ENCODE results near the gene FBXW8. TPM values are rescaled to one million over a fixed set of nuclear protein-coding genes. Genes with fewer than 3 reads are reported as not detected.

Gene FBXW8
- polyA plus RNA-seq, 1 donor (not counting 4 experiments of a cell fraction or from before 2014, with no cell fraction given): 5.0 TPM

GRCh38 chr12:117010693-117011451, 100.1 kb downstream of the FBXW8 start:
- Histone ChIP-seq H3K4me2 (ENCODE audit: control insufficient read depth, extremely low read depth, insufficient read depth, low read depth, low read length) (no peak overlapping the region), H3K79me2 (ENCODE audit: control insufficient read depth, insufficient read depth, low read length) (no peaks in the 10 kb centered on the region), H3K9me3 (ENCODE audit: control insufficient read depth, low read depth, low read length) (no peaks in the 10 kb centered on the region), H3K9ac (ENCODE audit: control insufficient read depth, extremely low read depth, insufficient read depth, low read length) (no peak overlapping the region), H3K27ac (ENCODE audit: control insufficient read depth, insufficient read depth, low read length) (no peak overlapping the region), H4K20me1 (ENCODE audit: control insufficient read depth, extremely low read depth, insufficient read depth, low read length) (no peaks in the 10 kb centered on the region), H2AFZ (ENCODE audit: control insufficient read depth, low read length) (no peak overlapping the region), H3K9me1 (ENCODE audit: control insufficient read depth, extremely low read depth, insufficient read depth, low read length) (peaks cover 2% of the 10 kb centered on the region), H3K4me3 (ENCODE audit: control insufficient read depth in 2 of 3, extremely low read depth in 1 of 3, insufficient read depth in 2 of 3, low read depth in 1 of 3, low read length in 3 of 3) (no peak overlapping the region), H3K4me1 (ENCODE audit: control insufficient read depth, extremely low read depth, insufficient read depth, low read length) (peaks cover 13% of the 10 kb centered on the region), H3K36me3 (ENCODE audit: control insufficient read depth in 2 of 2, extremely low read depth in 1 of 2, insufficient read depth in 2 of 2, low read length in 2 of 2) (peaks cover 7 to 9% of the 10 kb centered on the region in 2 experiments), H3K27me3 (ENCODE audit: control insufficient read depth, extremely low read depth, insufficient read depth, low read length) (no peaks in the 10 kb centered on the region)
- dilution Hi-C loops (cut with MboI; ENCODE audit: extremely low pct_ligation_motif_present, low sequenced_read_pairs): no loop called here
- FAIRE-seq (no peak), DNase-seq (ENCODE audit: low read depth, low spot score) (no peak)
- no peak for TF ChIP-seq EZH2 (IDR thresholded peaks at IDR 0.05; ENCODE audit: low read length)
- TF ChIP-seq CTCF (optimal IDR thresholded peaks at IDR 0.05 in 1 of 3, IDR thresholded peaks at IDR 0.05 in 1 of 3, conservative IDR thresholded peaks at IDR 0.05 in 1 of 3; ENCODE audit: extremely low read depth in 1 of 3, insufficient read depth in 2 of 3, low read length in 3 of 3): no peak

GRCh38 chr12:117011988-117012805, 101.4 kb downstream of the FBXW8 start:
- no peak overlapping the region for H3K27ac ChIP-seq (ENCODE audit: control insufficient read depth, insufficient read depth, low read length)
- H3K9me3 ChIP-seq (ENCODE audit: control insufficient read depth, low read depth, low read length): no peaks in the 10 kb centered on the region
- H4K20me1 ChIP-seq (ENCODE audit: control insufficient read depth, extremely low read depth, insufficient read depth, low read length): no peaks in the 10 kb centered on the region
- no peak for TF ChIP-seq CTCF (optimal IDR thresholded peaks at IDR 0.05 in 1 of 3, IDR thresholded peaks at IDR 0.05 in 1 of 3, conservative IDR thresholded peaks at IDR 0.05 in 1 of 3; ENCODE audit: extremely low read depth in 1 of 3, insufficient read depth in 2 of 3, low read length in 3 of 3)
- no peak for TF ChIP-seq EZH2 (IDR thresholded peaks at IDR 0.05; ENCODE audit: low read length)
- DNase-seq (ENCODE audit: low read depth, low spot score) (no peak), FAIRE-seq (no peak)
- no peaks in the 10 kb centered on the region for H3K27me3 ChIP-seq (ENCODE audit: control insufficient read depth, extremely low read depth, insufficient read depth, low read length)
- H3K9me1 ChIP-seq (ENCODE audit: control insufficient read depth, extremely low read depth, insufficient read depth, low read length): peaks cover 2% of the 10 kb centered on the region
- H3K36me3 ChIP-seq (ENCODE audit: control insufficient read depth in 2 of 2, extremely low read depth in 1 of 2, insufficient read depth in 2 of 2, low read length in 2 of 2): peaks cover 4 to 11% of the 10 kb centered on the region in 2 experiments
- H3K4me3 ChIP-seq (ENCODE audit: control insufficient read depth in 2 of 3, extremely low read depth in 1 of 3, insufficient read depth in 2 of 3, low read depth in 1 of 3, low read length in 3 of 3): no peak overlapping the region
- no peak overlapping the region for H2AFZ ChIP-seq (ENCODE audit: control insufficient read depth, low read length)
- H3K79me2 ChIP-seq (ENCODE audit: control insufficient read depth, insufficient read depth, low read length): no peaks in the 10 kb centered on the region
- no peak overlapping the region for H3K9ac ChIP-seq (ENCODE audit: control insufficient read depth, extremely low read depth, insufficient read depth, low read length)
- dilution Hi-C loops (cut with MboI; ENCODE audit: extremely low pct_ligation_motif_present, low sequenced_read_pairs): no loop called here
- H3K4me2 ChIP-seq (ENCODE audit: control insufficient read depth, extremely low read depth, insufficient read depth, low read depth, low read length): peak overlapping the region; percentile 35
- H3K4me1 ChIP-seq (ENCODE audit: control insufficient read depth, extremely low read depth, insufficient read depth, low read length): peaks cover 13% of the 10 kb centered on the region

Measured in keratinocyte (primary cell).